SH-SY5Y (cell line): Measurements from ENCODE around the gene STX1B.

Experiments used
- GATA2 ChIP-seq: IDR thresholded peaks from 2 replicates; pipeline ENCODE4 v1.6.1; 2011; ENCODE audit warnings: mild to moderate bottlenecking, low read depth, low read length
- GATA3 ChIP-seq: IDR thresholded peaks from 2 replicates; pipeline ENCODE4 v1.6.1; 2011; ENCODE audit warnings: low read depth, mild to moderate bottlenecking, low read length, moderate library complexity

GRCh38 chr16:30992276-30992780 lies 18.1 kb downstream of the STX1B start:
- no peak for TF ChIP-seq GATA3
- no peak for TF ChIP-seq GATA2
